ENCODE data around the gene SMPD4.
"Not testable (repeated sequence)": the region's sequence is repeated elsewhere in the genome, so short reads cannot be mapped to it uniquely, and the experiment has no call there.

SMPD4 gene

GRCh38 chr2:130152816-130153595, 28.4 kb downstream of the SMPD4 start:
- TF ChIP-seq CTCF (IDR thresholded peaks at IDR 0.05; ENCODE audit: borderline replicate concordance, control extremely low read depth, extremely low read depth, insufficient read depth, missing control alignments) = no peak
- in situ Hi-C loops (cut with MboI; ENCODE audit: low sequenced_read_pairs, unreplicated experiment) = no loop called here
- DNase-seq (ENCODE audit: low spot score) = no peak

GRCh38 chr2:130152136-130152815, 29.1 kb downstream of the SMPD4 start:
- in situ Hi-C loops (cut with MboI; ENCODE audit: low sequenced_read_pairs, unreplicated experiment); DNase-seq (ENCODE audit: low spot score): not testable (repeated sequence)

GRCh38 chr2:130151145-130151512, 30.3 kb downstream of the SMPD4 start:
- DNase-seq (ENCODE audit: low spot score); in situ Hi-C loops (cut with MboI; ENCODE audit: low sequenced_read_pairs, unreplicated experiment): not testable (repeated sequence)

- in situ Hi-C loops (cut with MboI; ENCODE audit: low sequenced_read_pairs, unreplicated experiment) = no loop called here
- no peak for TF ChIP-seq CTCF (IDR thresholded peaks at IDR 0.05; ENCODE audit: borderline replicate concordance, control extremely low read depth, extremely low read depth, insufficient read depth, missing control alignments)
- no peak for DNase-seq (ENCODE audit: low spot score)
These were observed 30.9 kb downstream of the SMPD4 start for GRCh38 chr2:130150181-130151144.

GRCh38 chr2:130148515-130148914, 32.9 kb downstream of the SMPD4 start:
- DNase-seq (ENCODE audit: low spot score); in situ Hi-C loops (cut with MboI; ENCODE audit: low sequenced_read_pairs, unreplicated experiment): not testable (repeated sequence)

- in situ Hi-C loops (cut with MboI; ENCODE audit: low sequenced_read_pairs, unreplicated experiment); DNase-seq (ENCODE audit: low spot score): not testable (repeated sequence)
These were observed 36.4 kb downstream of the SMPD4 start, which contains the start of gene CCDC74B for GRCh38 chr2:130145006-130145414. CCDC74B (minus strand) TSS chr2:130145112; CDS start chr2:130144996, 116 bp downstream.

GRCh38 chr2:130143266-130144039, 37.9 kb downstream of the SMPD4 start:
- in situ Hi-C loops (cut with MboI; ENCODE audit: low sequenced_read_pairs, unreplicated experiment) = not testable (repeated sequence)

GRCh38 chr2:130142396-130143265, 38.8 kb downstream of the SMPD4 start:
- DNase-seq (ENCODE audit: low spot score); in situ Hi-C loops (cut with MboI; ENCODE audit: low sequenced_read_pairs, unreplicated experiment): not testable (repeated sequence)

More at GRCh38 chr2:130143266-130144039, 37.9 kb downstream of the SMPD4 start:
- DNase-seq (ENCODE audit: low spot score) = not testable (repeated sequence)

- DNase-seq (ENCODE audit: low spot score); in situ Hi-C loops (cut with MboI; ENCODE audit: low sequenced_read_pairs, unreplicated experiment): not testable (repeated sequence)
These were observed 39.6 kb downstream of the SMPD4 start for GRCh38 chr2:130141645-130142370.

GRCh38 chr2:130141002-130141401, 40.4 kb downstream of the SMPD4 start:
- in situ Hi-C loops (cut with MboI; ENCODE audit: low sequenced_read_pairs, unreplicated experiment); DNase-seq (ENCODE audit: low spot score): not testable (repeated sequence)

GRCh38 chr2:130140516-130140915, 40.9 kb downstream of the SMPD4 start:
- in situ Hi-C loops (cut with MboI; ENCODE audit: low sequenced_read_pairs, unreplicated experiment); DNase-seq (ENCODE audit: low spot score): not testable (repeated sequence)

GRCh38 chr2:130139331-130140280, 41.8 kb downstream of the SMPD4 start:
- DNase-seq (ENCODE audit: low spot score); in situ Hi-C loops (cut with MboI; ENCODE audit: low sequenced_read_pairs, unreplicated experiment): not testable (repeated sequence)
